IMR-90 (cell line): ENCODE data around the gene ESYT1. TPM values are rescaled to one million over a fixed set of nuclear protein-coding genes. Genes with fewer than 3 reads are reported as not detected.

Experiments used
- ATAC-seq: fragments of 200-7000 bp; cut with Tn5 transposase; 2 replicates; pipeline ENCODE4 v1.9.1; 2020; ENCODE audit warnings: low read depth, mild to moderate bottlenecking, moderate library complexity
- BruUV-seq: library from RNA; stranded (reverse); fragments of 400-500 nt; replicated peaks from 2 replicates; lab custom pipeline; 2021; lab: Mats Ljungman, UMichigan
- CTCF ChIA-PET: fragments of 300-600 bp; formaldehyde crosslinking; extraction: SDS; loops from one replicate; lab custom pipeline; 2021; ENCODE audit warnings: antibody characterized with exemption; lab: Yijun Ruan, JAX
- POLR2A ChIA-PET: fragments of 300-600 bp; sonication (Branson Sonifier 250); formaldehyde crosslinking; loops from one replicate; lab custom pipeline; 2022; ENCODE audit warnings: antibody characterized with exemption; ENCODE audit not compliant: unreplicated experiment; lab: Charles Lee
- DNase-seq: peaks from one replicate; pipeline ENCODE4 v3.0.0; 2013
- H2AFZ ChIP-seq: replicated peaks from 2 replicates; pipeline ENCODE3; 2013; ENCODE audit warnings: low read length, mild to moderate bottlenecking; ENCODE audit not compliant: poor library complexity
- H2AK5ac ChIP-seq: 2 replicates; pipeline ENCODE4 v1.6.1; 2013; ENCODE audit warnings: low read depth, low read length, inconsistent platforms
- H2AK9ac ChIP-seq: replicated peaks from 2 replicates; pipeline ENCODE3; 2013; ENCODE audit warnings: mild to moderate bottlenecking, low read depth, low read length, moderate library complexity; ENCODE audit not compliant: poor library complexity
- H2BK120ac ChIP-seq: 2 replicates; pipeline ENCODE4 v1.6.1; 2013; ENCODE audit warnings: low read depth, low read length, inconsistent platforms
- H2BK15ac ChIP-seq: 3 replicates; pipeline ENCODE4 v1.6.1; 2013; ENCODE audit warnings: low read depth, low read length, inconsistent platforms
- H2BK20ac ChIP-seq: 2 replicates; pipeline ENCODE4 v1.6.1; 2013; ENCODE audit warnings: low read depth, mild to moderate bottlenecking, inconsistent platforms, low read length, moderate library complexity
- H2BK5ac ChIP-seq: 2 replicates; pipeline ENCODE4 v1.6.1; 2013; ENCODE audit warnings: mild to moderate bottlenecking, low read depth, low read length, inconsistent platforms; ENCODE audit not compliant: poor library complexity, severe bottlenecking
- H3K14ac ChIP-seq: replicated peaks from 2 replicates; pipeline ENCODE4 v1.6.1; 2013; ENCODE audit warnings: low read depth, low read length, inconsistent platforms
- H3K18ac ChIP-seq: 2 replicates; pipeline ENCODE4 v1.6.1; 2013; ENCODE audit warnings: low read depth, low read length, control low read depth
- H3K23ac ChIP-seq: 2 replicates; pipeline ENCODE4 v1.6.1; 2013; ENCODE audit warnings: low read depth, low read length, inconsistent platforms
- H3K27ac ChIP-seq: 2 replicates; pipeline ENCODE4 v1.5.1; 2013; ENCODE audit warnings: mild to moderate bottlenecking, control low read depth, low read length; ENCODE audit not compliant: insufficient read depth
- H3K27me3 ChIP-seq: 2 replicates; pipeline ENCODE4 v1.6.1; 2013; ENCODE audit warnings: low read length; ENCODE audit not compliant: control insufficient read depth, insufficient read depth
- H3K36me3 ChIP-seq: 2 replicates; pipeline ENCODE4 v1.6.1; 2013; ENCODE audit warnings: low read length, mixed read lengths; ENCODE audit not compliant: control insufficient read depth, insufficient read depth
- H3K4ac ChIP-seq: 2 replicates; pipeline ENCODE4 v1.6.1; 2013; ENCODE audit warnings: low read depth, low read length, inconsistent platforms
- H3K4me1 ChIP-seq: 2 replicates; pipeline ENCODE4 v1.6.1; 2013; ENCODE audit warnings: low read length, mixed read lengths; ENCODE audit not compliant: control insufficient read depth, insufficient read depth
- H3K4me2 ChIP-seq: 2 replicates; pipeline ENCODE4 v1.6.1; 2013; ENCODE audit warnings: low read depth, mild to moderate bottlenecking, control low read depth, low read length, moderate library complexity
- H3K4me3 ChIP-seq: 2 replicates; pipeline ENCODE4 v1.5.1; 2013; ENCODE audit warnings: low read depth, mild to moderate bottlenecking, control low read depth, low read length, moderate library complexity; ENCODE audit not compliant: insufficient read depth
- H3K56ac ChIP-seq: 2 replicates; pipeline ENCODE4 v1.6.1; 2013; ENCODE audit warnings: low read length, inconsistent platforms; ENCODE audit not compliant: insufficient read depth; ENCODE audit errors: extremely low read depth
- H3K79me1 ChIP-seq, 2 experiments: 2 replicates each; pipeline ENCODE4 v1.6.1; 2013; ENCODE audit warnings: low read length in 2 of 2, inconsistent platforms in 1 of 2, low read depth in 1 of 2
- H3K9ac ChIP-seq: 2 replicates; pipeline ENCODE4 v1.6.1; 2013; ENCODE audit warnings: low read depth, low read length, control low read depth
- H3K9me1 ChIP-seq: 2 replicates; pipeline ENCODE4 v1.6.1; 2013; ENCODE audit warnings: low read length, inconsistent platforms; ENCODE audit not compliant: insufficient read depth
- H3K9me3 ChIP-seq: 2 replicates; pipeline ENCODE4 v1.6.1; 2013; ENCODE audit warnings: low read length; ENCODE audit not compliant: control insufficient read depth, insufficient read depth
- H4K20me1 ChIP-seq: 2 replicates; pipeline ENCODE4 v1.6.1; 2013; ENCODE audit warnings: low read length, inconsistent platforms; ENCODE audit not compliant: insufficient read depth
- H4K5ac ChIP-seq: 2 replicates; pipeline ENCODE4 v1.6.1; 2013; ENCODE audit warnings: mild to moderate bottlenecking, low read depth, low read length, control low read depth
- H4K8ac ChIP-seq, 2 experiments: 2 replicates each; pipeline ENCODE4 v1.6.1; 2013; ENCODE audit warnings: low read depth in 2 of 2, low read length in 2 of 2, control low read depth in 1 of 2, inconsistent platforms in 1 of 2
- H4K91ac ChIP-seq: 2 replicates; pipeline ENCODE4 v1.6.1; 2013; ENCODE audit warnings: low read depth, low read length, inconsistent platforms; ENCODE audit not compliant: insufficient read depth
- BHLHE40 ChIP-seq: fragments of 150-350 bp; IDR thresholded peaks from 2 replicates; pipeline ENCODE4 v1.6.1; 2016; ENCODE audit warnings: mild to moderate bottlenecking, low read depth, low read length
- CEBPB ChIP-seq: IDR thresholded peaks from 2 replicates; pipeline ENCODE4 v1.6.1; 2012; ENCODE audit warnings: low read depth, low read length, improper control_type of control experiment
- FOS ChIP-seq: fragments of 150-350 bp; IDR thresholded peaks from 2 replicates; pipeline ENCODE4 v1.6.1; 2016; ENCODE audit warnings: low read depth, low read length
- MAFK ChIP-seq: IDR thresholded peaks from 2 replicates; pipeline ENCODE4 v1.6.1; 2012; ENCODE audit warnings: low read depth, low read length, improper control_type of control experiment
- MAZ ChIP-seq: IDR thresholded peaks from 2 replicates; pipeline ENCODE4 v1.6.1; 2012; ENCODE audit warnings: low read depth, mild to moderate bottlenecking, low read length, improper control_type of control experiment, moderate library complexity, borderline replicate concordance
- MXI1 ChIP-seq: IDR thresholded peaks from 2 replicates; pipeline ENCODE4 v1.6.1; 2012; ENCODE audit warnings: low read depth, mild to moderate bottlenecking, low read length, moderate library complexity, borderline replicate concordance
- NFE2L2 ChIP-seq: fragments of 150-350 bp; IDR thresholded peaks from 2 replicates; pipeline ENCODE4 v1.6.1; 2016; ENCODE audit warnings: low read depth, mild to moderate bottlenecking, low read length
- POLR2A ChIP-seq: IDR thresholded peaks from 2 replicates; pipeline ENCODE4 v1.6.1; 2012; ENCODE audit warnings: mild to moderate bottlenecking, low read depth, low read length
- RCOR1 ChIP-seq: IDR thresholded peaks from 2 replicates; pipeline ENCODE4 v1.6.1; 2012; ENCODE audit warnings: mild to moderate bottlenecking, low read length, improper control_type of control experiment; ENCODE audit not compliant: insufficient replicate concordance
- SMC3 ChIP-seq: fragments of 150-350 bp; IDR thresholded peaks from 2 replicates; pipeline ENCODE4 v1.6.1; 2016; ENCODE audit warnings: low read depth, mild to moderate bottlenecking, antibody characterized with exemption, low read length, moderate library complexity
- WGBS, 2 experiments: methylation state at CpG; one replicate each; pipeline versions ENCODE4 v1.1.5 to v1.1.7; 2013; ENCODE audit warnings: missing lambda C conversion rate in 2 of 2; ENCODE audit not compliant: insufficient read length in 1 of 2; ENCODE audit errors: extremely low coverage in 2 of 2; 5-methylcytosine and 5-hydroxymethylcytosine counted together
- dilution Hi-C: fragments of 300-500 bp; cut with HindIII; formaldehyde crosslinking; loops from one replicate; pipeline ENCODE4 v1.14.3; 2018; ENCODE audit warnings: low sequenced_read_pairs; ENCODE audit not compliant: unreplicated experiment
- in situ Hi-C: fragments of 300-500 bp; cut with MboI; formaldehyde crosslinking; loops from 3 replicates; pipeline ENCODE4 v1.14.3; 2019; ENCODE audit warnings: low sequenced_read_pairs, inconsistent platforms, mixed read lengths
- intact Hi-C: fragments of 100-400 bp; cut with micrococcal nuclease; formaldehyde crosslinking; loops from 2 replicates; pipeline ENCODE4 v1.10.0; 2022
- polyA plus RNA-seq, 3 experiments: library from polyadenylated mRNA; depleted of rRNA; stranded (reverse); fragments of >200 nt; gene quantifications; 2 replicates each; pipeline ENCODE4 v1.2.3, GENCODE V29; 2012; ENCODE audit warnings: low replicate concordance in 1 of 3
- total RNA-seq: library from RNA; depleted of rRNA; stranded (reverse); fragments of >200 nt; gene quantifications from 2 replicates; pipeline ENCODE4 v1.2.3, GENCODE V29; 2012
- TF ChIP-seq, protein P1 (sequence below): fragments of 150-350 bp; IDR thresholded peaks from 2 replicates; pipeline ENCODE4 v1.6.1; 2017; ENCODE audit warnings: mild to moderate bottlenecking, antibody characterized with exemption, low read length, low read depth
- TF ChIP-seq, protein P2 (sequence below): fragments of 150-350 bp; IDR thresholded peaks from 2 replicates; pipeline ENCODE4 v1.6.1; 2016; ENCODE audit warnings: low read depth, mild to moderate bottlenecking, low read length, moderate library complexity, borderline replicate concordance
- TF ChIP-seq, protein P3 (sequence below): conservative IDR thresholded peaks from 2 replicates; pipeline ENCODE4 v1.5.1; 2012; ENCODE audit warnings: mild to moderate bottlenecking, low read depth, low read length, improper control_type of control experiment

ESYT1 gene
- total and polyA plus RNA-seq, 2 of the 4 experiments (the other 2 are of a cell fraction), result 150 to 153 TPM

DNA sequence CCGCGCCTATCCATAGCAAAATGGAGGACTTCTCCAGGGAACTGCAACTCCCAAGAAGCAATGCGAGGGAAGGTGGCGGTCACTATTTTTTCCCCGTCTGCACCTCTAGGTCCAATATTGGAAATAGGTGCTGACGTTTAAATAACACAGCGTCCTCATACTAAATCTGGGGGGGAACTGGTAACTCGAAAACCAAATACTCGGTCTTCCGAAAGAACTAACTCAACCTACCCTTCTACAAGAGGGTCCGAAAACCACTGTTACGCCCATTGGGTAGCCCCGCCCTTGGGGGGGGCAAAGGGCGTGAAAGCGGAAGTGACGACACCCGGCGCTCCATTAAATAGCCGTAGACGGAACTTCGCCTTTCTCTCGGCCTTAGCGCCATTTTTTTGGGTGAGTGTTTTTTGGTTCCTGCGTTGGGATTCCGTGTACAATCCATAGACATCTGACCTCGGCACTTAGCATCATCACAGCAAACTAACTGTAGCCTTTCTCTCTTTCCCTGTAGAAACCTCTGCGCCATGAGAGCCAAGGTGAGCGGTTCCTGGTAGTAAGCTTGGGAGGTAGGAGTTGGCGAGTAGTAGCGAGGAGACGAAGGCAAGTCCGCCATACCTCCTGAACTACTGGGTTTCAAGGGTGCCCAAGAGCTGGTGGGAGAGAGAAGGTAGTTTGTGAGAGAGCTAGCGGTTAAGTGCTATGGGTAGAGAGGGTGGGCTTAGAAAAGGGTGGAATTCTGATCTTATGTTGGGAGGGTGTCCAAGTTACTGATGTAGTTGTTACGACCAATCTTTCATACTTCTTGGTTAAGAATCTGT is 11.6 kb upstream of the ESYT1 start, which contains the start of gene RPL41:
TSS of gene RPL41 (plus strand) at position 367 of the 815 bp plus-strand sequence.
- intact Hi-C loops, result no loop called here
- H3K4ac ChIP-seq, result peak within 1 kb of the TSS; percentile 99
- H3K23ac ChIP-seq, result peak within 1 kb of the TSS; percentile 99
- CTCF ChIA-PET, result interaction anchor here (1.6 to 3.9 kb wide), 3 partner anchors 10 to 73 kb away, joined by 4 to 27 read pairs (median 4); partner anchors contain the start of gene SMARCC2
- H2BK120ac ChIP-seq, result peak within 1 kb of the TSS; percentile 84
- ATAC-seq, result peak; percentile 61
- H2BK15ac ChIP-seq, result peak within 1 kb of the TSS; percentile 92; the same call in 2 of the 3 replicates
- H3K79me1 ChIP-seq, result peaks cover 7 to 43% of the 10 kb centered on the region in 2 experiments; a peak in 3 of 4 replicates
- peak within 1 kb of the TSS; percentile 94 for H2BK5ac ChIP-seq
- H3K9ac ChIP-seq, result peak within 1 kb of the TSS; percentile 99
- H4K20me1 ChIP-seq, result peaks cover 7% of the 10 kb centered on the region
- H3K56ac ChIP-seq, result peak within 1 kb of the TSS; percentile 98
- no peaks in the 10 kb centered on the region for H3K9me3 ChIP-seq
- 0% methylated on average over 11 of the region's 34 CpGs; no CpG with 5 or more reads in 1 of the 2 experiments for WGBS, 2 experiments
- H4K8ac ChIP-seq, result peak within 1 kb of the TSS; percentile 86 to 97
- H3K4me2 ChIP-seq, result peak within 1 kb of the TSS; percentile 71
- H2AK5ac ChIP-seq, result peak within 1 kb of the TSS; percentile 100
- dilution Hi-C loops, result no loop called here
- peak within 1 kb of the TSS; percentile 66; the same call in 1 of the 2 replicates for H2BK20ac ChIP-seq
- H4K5ac ChIP-seq, result peak within 1 kb of the TSS; percentile 77
- POLR2A ChIA-PET, result interaction anchor here (0.9 to 1.0 kb wide), 2 partner anchors 12 to 63 kb away, joined by 3 to 14 read pairs; partner anchors contain the start of gene PA2G4
- peak within 1 kb of the TSS; percentile 95 for H2AK9ac ChIP-seq
- in situ Hi-C loops, result no loop called here
- peak within 1 kb of the TSS; percentile 82 for H2AFZ ChIP-seq
- H3K14ac ChIP-seq, result peak within 1 kb of the TSS; percentile 100
- H3K4me3 ChIP-seq, result peak within 1 kb of the TSS; percentile 85
- H3K4me1 ChIP-seq, result peaks cover 7% of the 10 kb centered on the region
- peak within 1 kb of the TSS; percentile 72 for H3K18ac ChIP-seq
- H3K36me3 ChIP-seq, result peaks cover 24% of the 10 kb centered on the region
- H4K91ac ChIP-seq, result peak within 1 kb of the TSS; percentile 96
- no peaks in the 10 kb centered on the region for H3K9me1 ChIP-seq
- TSS peak; percentile 97 for BruUV-seq
- H3K27ac ChIP-seq, result peak within 1 kb of the TSS; percentile 95
- DNase-seq, result peak; percentile 91
- H3K27me3 ChIP-seq, result no peaks in the 10 kb centered on the region
- TF ChIP-seq, protein P1, sequence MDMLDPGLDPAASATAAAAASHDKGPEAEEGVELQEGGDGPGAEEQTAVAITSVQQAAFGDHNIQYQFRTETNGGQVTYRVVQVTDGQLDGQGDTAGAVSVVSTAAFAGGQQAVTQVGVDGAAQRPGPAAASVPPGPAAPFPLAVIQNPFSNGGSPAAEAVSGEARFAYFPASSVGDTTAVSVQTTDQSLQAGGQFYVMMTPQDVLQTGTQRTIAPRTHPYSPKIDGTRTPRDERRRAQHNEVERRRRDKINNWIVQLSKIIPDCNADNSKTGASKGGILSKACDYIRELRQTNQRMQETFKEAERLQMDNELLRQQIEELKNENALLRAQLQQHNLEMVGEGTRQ, result no peak
- TF ChIP-seq POLR2A (peak; percentile 100), CEBPB (0 out of 2 replicates have a peak, but pooled peaks have one; percentile 10), FOS (no peak), MAFK (no peak), MXI1 (no peak), BHLHE40 (no peak), NFE2L2 (no peak), SMC3 (no peak; the same call in 1 of the 2 replicates), RCOR1 (no peak), MAZ (peak; percentile 97)
- TF ChIP-seq, protein P2, sequence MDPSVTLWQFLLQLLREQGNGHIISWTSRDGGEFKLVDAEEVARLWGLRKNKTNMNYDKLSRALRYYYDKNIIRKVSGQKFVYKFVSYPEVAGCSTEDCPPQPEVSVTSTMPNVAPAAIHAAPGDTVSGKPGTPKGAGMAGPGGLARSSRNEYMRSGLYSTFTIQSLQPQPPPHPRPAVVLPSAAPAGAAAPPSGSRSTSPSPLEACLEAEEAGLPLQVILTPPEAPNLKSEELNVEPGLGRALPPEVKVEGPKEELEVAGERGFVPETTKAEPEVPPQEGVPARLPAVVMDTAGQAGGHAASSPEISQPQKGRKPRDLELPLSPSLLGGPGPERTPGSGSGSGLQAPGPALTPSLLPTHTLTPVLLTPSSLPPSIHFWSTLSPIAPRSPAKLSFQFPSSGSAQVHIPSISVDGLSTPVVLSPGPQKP, result no peak
- TF ChIP-seq, protein P3, sequence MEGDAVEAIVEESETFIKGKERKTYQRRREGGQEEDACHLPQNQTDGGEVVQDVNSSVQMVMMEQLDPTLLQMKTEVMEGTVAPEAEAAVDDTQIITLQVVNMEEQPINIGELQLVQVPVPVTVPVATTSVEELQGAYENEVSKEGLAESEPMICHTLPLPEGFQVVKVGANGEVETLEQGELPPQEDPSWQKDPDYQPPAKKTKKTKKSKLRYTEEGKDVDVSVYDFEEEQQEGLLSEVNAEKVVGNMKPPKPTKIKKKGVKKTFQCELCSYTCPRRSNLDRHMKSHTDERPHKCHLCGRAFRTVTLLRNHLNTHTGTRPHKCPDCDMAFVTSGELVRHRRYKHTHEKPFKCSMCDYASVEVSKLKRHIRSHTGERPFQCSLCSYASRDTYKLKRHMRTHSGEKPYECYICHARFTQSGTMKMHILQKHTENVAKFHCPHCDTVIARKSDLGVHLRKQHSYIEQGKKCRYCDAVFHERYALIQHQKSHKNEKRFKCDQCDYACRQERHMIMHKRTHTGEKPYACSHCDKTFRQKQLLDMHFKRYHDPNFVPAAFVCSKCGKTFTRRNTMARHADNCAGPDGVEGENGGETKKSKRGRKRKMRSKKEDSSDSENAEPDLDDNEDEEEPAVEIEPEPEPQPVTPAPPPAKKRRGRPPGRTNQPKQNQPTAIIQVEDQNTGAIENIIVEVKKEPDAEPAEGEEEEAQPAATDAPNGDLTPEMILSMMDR, result no peak
